ENCODE measurements around the gene ZNF135.

ZNF135 gene

DNA sequence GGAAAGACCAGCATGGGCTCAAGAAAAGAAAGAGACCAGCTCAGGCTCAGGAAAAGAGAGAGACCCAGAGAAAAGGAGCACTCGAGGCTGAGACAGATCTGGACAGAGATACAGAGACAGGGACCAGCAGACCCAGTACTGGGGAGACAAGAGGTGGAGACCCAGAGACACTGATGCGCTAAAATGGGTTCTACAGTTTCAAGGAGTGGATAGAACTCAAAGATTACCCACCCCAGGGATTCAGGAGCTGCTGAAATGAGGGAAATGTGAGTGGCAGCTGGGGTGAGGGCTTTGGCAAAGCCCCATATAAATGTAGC, 39.6 kb downstream of the ZNF135 start:
- Histone ChIP-seq H3K27me3 (ENCODE audit: insufficient read depth, poor library complexity, severe bottlenecking) (no peaks in the 10 kb centered on the region), H3K4me3 (replicated peaks; ENCODE audit: insufficient read depth, low read length) (peak overlapping the region; percentile 63), H3K27ac (replicated peaks) (peak overlapping the region; percentile 92)
- TF ChIP-seq CTCF (IDR thresholded peaks at IDR 0.05; ENCODE audit: insufficient read depth, low read length), result no peak
- no peak for TF ChIP-seq SPI1 (IDR thresholded peaks at IDR 0.05; ENCODE audit: borderline replicate concordance, low read depth)
- TF ChIP-seq GABPA (IDR thresholded peaks at IDR 0.05; ENCODE audit: low read depth), result no peak
- TF ChIP-seq POLR2AphosphoS5 (IDR thresholded peaks at IDR 0.05; ENCODE audit: low read depth), result no peak
- TF ChIP-seq, protein P1, sequence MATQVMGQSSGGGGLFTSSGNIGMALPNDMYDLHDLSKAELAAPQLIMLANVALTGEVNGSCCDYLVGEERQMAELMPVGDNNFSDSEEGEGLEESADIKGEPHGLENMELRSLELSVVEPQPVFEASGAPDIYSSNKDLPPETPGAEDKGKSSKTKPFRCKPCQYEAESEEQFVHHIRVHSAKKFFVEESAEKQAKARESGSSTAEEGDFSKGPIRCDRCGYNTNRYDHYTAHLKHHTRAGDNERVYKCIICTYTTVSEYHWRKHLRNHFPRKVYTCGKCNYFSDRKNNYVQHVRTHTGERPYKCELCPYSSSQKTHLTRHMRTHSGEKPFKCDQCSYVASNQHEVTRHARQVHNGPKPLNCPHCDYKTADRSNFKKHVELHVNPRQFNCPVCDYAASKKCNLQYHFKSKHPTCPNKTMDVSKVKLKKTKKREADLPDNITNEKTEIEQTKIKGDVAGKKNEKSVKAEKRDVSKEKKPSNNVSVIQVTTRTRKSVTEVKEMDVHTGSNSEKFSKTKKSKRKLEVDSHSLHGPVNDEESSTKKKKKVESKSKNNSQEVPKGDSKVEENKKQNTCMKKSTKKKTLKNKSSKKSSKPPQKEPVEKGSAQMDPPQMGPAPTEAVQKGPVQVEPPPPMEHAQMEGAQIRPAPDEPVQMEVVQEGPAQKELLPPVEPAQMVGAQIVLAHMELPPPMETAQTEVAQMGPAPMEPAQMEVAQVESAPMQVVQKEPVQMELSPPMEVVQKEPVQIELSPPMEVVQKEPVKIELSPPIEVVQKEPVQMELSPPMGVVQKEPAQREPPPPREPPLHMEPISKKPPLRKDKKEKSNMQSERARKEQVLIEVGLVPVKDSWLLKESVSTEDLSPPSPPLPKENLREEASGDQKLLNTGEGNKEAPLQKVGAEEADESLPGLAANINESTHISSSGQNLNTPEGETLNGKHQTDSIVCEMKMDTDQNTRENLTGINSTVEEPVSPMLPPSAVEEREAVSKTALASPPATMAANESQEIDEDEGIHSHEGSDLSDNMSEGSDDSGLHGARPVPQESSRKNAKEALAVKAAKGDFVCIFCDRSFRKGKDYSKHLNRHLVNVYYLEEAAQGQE (IDR thresholded peaks at IDR 0.05; ENCODE audit: insufficient replicate concordance, low read depth), result no peak
- DNase-seq (ENCODE audit: low read depth in 1 of 2, low spot score in 1 of 2), result no peak

GRCh38 chr19:58107778-58108545, 48.9 kb downstream of the ZNF135 start:
- no peak for DNase-seq (ENCODE audit: low read depth in 1 of 2, low spot score in 1 of 2)
- Histone ChIP-seq H3K27ac (replicated peaks) (no peak overlapping the region), H3K27me3 (ENCODE audit: insufficient read depth, poor library complexity, severe bottlenecking) (no peaks in the 10 kb centered on the region), H3K4me3 (replicated peaks; ENCODE audit: insufficient read depth, low read length) (no peak overlapping the region)
- TF ChIP-seq SPI1 (IDR thresholded peaks at IDR 0.05; ENCODE audit: borderline replicate concordance, low read depth) (no peak), POLR2AphosphoS5 (IDR thresholded peaks at IDR 0.05; ENCODE audit: low read depth) (no peak), CTCF (IDR thresholded peaks at IDR 0.05; ENCODE audit: insufficient read depth, low read length) (no peak), GABPA (IDR thresholded peaks at IDR 0.05; ENCODE audit: low read depth) (no peak)
- TF ChIP-seq, protein P1 (IDR thresholded peaks at IDR 0.05; ENCODE audit: insufficient replicate concordance, low read depth), result no peak

DNA sequence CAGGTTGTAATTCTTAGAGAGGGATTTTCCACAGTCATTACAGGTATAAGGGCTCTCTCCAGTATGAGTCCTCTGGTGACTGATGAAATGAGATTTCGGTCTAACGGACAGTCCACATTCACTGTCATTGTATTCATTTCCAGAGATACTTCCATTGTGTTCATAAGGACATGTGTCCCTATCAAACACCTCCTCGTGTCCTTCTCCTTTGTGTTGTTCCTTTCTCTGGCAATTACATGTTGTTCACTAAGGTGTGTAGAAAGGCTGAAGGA, 49.4 kb downstream of the ZNF135 start:
- TF ChIP-seq CTCF (IDR thresholded peaks at IDR 0.05; ENCODE audit: insufficient read depth, low read length) (no peak), POLR2AphosphoS5 (IDR thresholded peaks at IDR 0.05; ENCODE audit: low read depth) (no peak), SPI1 (IDR thresholded peaks at IDR 0.05; ENCODE audit: borderline replicate concordance, low read depth) (no peak), GABPA (IDR thresholded peaks at IDR 0.05; ENCODE audit: low read depth) (no peak)
- TF ChIP-seq, protein P1 (IDR thresholded peaks at IDR 0.05; ENCODE audit: insufficient replicate concordance, low read depth), result no peak
- DNase-seq (ENCODE audit: low read depth in 1 of 2, low spot score in 1 of 2), result no peak
- Histone ChIP-seq H3K4me3 (replicated peaks; ENCODE audit: insufficient read depth, low read length) (no peak overlapping the region), H3K27me3 (ENCODE audit: insufficient read depth, poor library complexity, severe bottlenecking) (no peaks in the 10 kb centered on the region), H3K27ac (replicated peaks) (no peak overlapping the region)

Measured in HL-60 (cell line).